Vagina (tissue), 2 donors: ENCODE data around the gene ZBTB7C.

Experiments
- POLR2A ChIP-seq, 2 donors: fragments of 450-650 bp; IDR thresholded peaks; one replicate each; pipeline ENCODE4 v1.6.1; 2017; ENCODE audit warnings: antibody characterized with exemption in 2 of 2, mild to moderate bottlenecking in 2 of 2, moderate library complexity in 2 of 2
- TF ChIP-seq, protein P1 (sequence below), 3 experiments: fragments of 450-650 bp in 2 of 3; fragments of 200-600 bp in 1 of 3; sonication (generic) in 1 of 3; IDR thresholded peaks; one replicate each; pipeline ENCODE4 v1.5.1; 2017 to 2019; ENCODE audit warnings: antibody characterized with exemption in 3 of 3, mild to moderate bottlenecking in 2 of 3, moderate library complexity in 2 of 3

DNA sequence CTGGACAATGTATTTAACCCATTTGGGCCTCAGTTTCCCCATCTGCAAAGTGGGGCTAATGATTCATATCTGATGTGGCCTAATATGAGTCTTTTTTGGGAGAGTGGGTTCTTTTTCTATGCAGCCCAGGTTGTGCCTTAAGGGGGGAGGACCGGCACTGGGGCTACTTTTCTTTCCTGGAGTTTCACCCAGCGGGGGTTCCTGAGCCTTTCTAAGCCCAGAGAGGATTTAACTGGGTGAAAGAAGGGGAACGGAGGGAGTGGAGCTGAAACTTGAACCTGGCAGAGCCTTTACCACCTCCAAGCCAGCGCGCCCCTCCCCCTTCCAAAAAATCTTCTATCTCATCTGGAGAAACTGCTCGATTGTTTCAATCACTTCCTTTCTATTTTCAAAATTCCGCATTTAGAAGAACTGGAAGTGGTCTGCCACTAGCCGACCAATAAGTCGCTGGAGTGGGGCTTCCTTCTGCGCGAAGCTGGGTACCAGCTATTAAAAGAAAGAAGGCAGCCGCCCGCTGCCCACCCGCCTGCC is 273.7 kb downstream of the ZBTB7C start:
- TF ChIP-seq POLR2A (IDR thresholded peaks at IDR 0.05), result no peak
- TF ChIP-seq, protein P1, sequence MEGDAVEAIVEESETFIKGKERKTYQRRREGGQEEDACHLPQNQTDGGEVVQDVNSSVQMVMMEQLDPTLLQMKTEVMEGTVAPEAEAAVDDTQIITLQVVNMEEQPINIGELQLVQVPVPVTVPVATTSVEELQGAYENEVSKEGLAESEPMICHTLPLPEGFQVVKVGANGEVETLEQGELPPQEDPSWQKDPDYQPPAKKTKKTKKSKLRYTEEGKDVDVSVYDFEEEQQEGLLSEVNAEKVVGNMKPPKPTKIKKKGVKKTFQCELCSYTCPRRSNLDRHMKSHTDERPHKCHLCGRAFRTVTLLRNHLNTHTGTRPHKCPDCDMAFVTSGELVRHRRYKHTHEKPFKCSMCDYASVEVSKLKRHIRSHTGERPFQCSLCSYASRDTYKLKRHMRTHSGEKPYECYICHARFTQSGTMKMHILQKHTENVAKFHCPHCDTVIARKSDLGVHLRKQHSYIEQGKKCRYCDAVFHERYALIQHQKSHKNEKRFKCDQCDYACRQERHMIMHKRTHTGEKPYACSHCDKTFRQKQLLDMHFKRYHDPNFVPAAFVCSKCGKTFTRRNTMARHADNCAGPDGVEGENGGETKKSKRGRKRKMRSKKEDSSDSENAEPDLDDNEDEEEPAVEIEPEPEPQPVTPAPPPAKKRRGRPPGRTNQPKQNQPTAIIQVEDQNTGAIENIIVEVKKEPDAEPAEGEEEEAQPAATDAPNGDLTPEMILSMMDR (IDR thresholded peaks at IDR 0.05), result no peak
